Esophagus squamous epithelium (tissue), 5 donors: ENCODE data around the gene RNU1-2. TPM values are rescaled to one million over a fixed set of nuclear protein-coding genes. Genes with fewer than 3 reads are reported as not detected.
"Not testable (repeated sequence)": the region's sequence is repeated elsewhere in the genome, so short reads cannot be mapped to it uniquely, and the experiment has no call there.

Source experiments
- DNase-seq: peaks from one replicate; lab custom pipeline; 2025; lab: John Stamatoyannopoulos, UW
- H3K27ac ChIP-seq, 4 donors: fragments of 200-600 bp; sonication (generic); one replicate each; pipeline ENCODE4 v1.5.1; 2016 to 2019; ENCODE audit warnings: mild to moderate bottlenecking in 1 of 4
- H3K27me3 ChIP-seq, 4 donors: fragments of 200-600 bp; sonication (generic); 1 replicate in 3 of 4; 2 replicates in 1 of 4; pipeline versions ENCODE4 v1.5.1 to v1.6.0; 2017 to 2021; ENCODE audit warnings: antibody characterized with exemption in 1 of 4
- H3K36me3 ChIP-seq, 3 donors: fragments of 200-600 bp; sonication (generic); one replicate each; pipeline ENCODE4 v1.5.1; 2016 to 2019
- H3K4me1 ChIP-seq, 3 donors: fragments of 200-600 bp; sonication (generic); one replicate each; pipeline ENCODE4 v1.5.1; 2017 to 2019
- H3K4me3 ChIP-seq, 4 donors: fragments of 200-600 bp; sonication (generic); 1 replicate in 3 of 4; 2 replicates in 1 of 4; pipeline ENCODE4 v1.5.1; 2016 to 2019; ENCODE audit warnings: mild to moderate bottlenecking in 2 of 4, moderate library complexity in 1 of 4
- H3K9me3 ChIP-seq, 3 donors: fragments of 200-600 bp; sonication (generic); one replicate each; pipeline ENCODE4 v1.5.1; 2016 to 2019
- POLR2A ChIP-seq, 4 donors: fragments of 450-650 bp; IDR thresholded peaks; one replicate each; pipeline ENCODE4 v1.6.1; 2017; ENCODE audit warnings: antibody characterized with exemption in 4 of 4, mild to moderate bottlenecking in 4 of 4, moderate library complexity in 3 of 4
- WGBS, 2 donors: methylation state at CpG; one replicate each; pipeline ENCODE4 v1.1.5; 2018; 5-methylcytosine and 5-hydroxymethylcytosine counted together
- intact Hi-C: fragments of 100-400 bp; cut with DNase I; formaldehyde crosslinking; loops from one replicate; pipeline ENCODE4 v1.15.0; 2022
- small RNA-seq, 4 donors: library from RNA; depleted of rRNA; stranded (forward); fragments of <200 nt; gene quantifications; one replicate each; pipeline ENCODE3, GENCODE V24; 2016
- total RNA-seq, 4 donors: library from RNA; depleted of rRNA; stranded (reverse); fragments of >200 nt; gene quantifications; one replicate each; pipeline ENCODE4 v1.1.0, GENCODE V29; 2016
- TF ChIP-seq, protein P1 (sequence below), 6 experiments: fragments of 450-650 bp in 4 of 6; fragments of 200-600 bp in 2 of 6; sonication (generic) in 2 of 6; IDR thresholded peaks; one replicate each; pipeline ENCODE4 v1.5.1; 2016 to 2019; ENCODE audit warnings: antibody characterized with exemption in 6 of 6, mild to moderate bottlenecking in 4 of 6, moderate library complexity in 4 of 6
- donor health status: DM: yes; HTN: yes; CAD: no.

Gene RNU1-2
- total RNA-seq, 4 donors from 2014 or later = under 0.01 TPM

DNA sequence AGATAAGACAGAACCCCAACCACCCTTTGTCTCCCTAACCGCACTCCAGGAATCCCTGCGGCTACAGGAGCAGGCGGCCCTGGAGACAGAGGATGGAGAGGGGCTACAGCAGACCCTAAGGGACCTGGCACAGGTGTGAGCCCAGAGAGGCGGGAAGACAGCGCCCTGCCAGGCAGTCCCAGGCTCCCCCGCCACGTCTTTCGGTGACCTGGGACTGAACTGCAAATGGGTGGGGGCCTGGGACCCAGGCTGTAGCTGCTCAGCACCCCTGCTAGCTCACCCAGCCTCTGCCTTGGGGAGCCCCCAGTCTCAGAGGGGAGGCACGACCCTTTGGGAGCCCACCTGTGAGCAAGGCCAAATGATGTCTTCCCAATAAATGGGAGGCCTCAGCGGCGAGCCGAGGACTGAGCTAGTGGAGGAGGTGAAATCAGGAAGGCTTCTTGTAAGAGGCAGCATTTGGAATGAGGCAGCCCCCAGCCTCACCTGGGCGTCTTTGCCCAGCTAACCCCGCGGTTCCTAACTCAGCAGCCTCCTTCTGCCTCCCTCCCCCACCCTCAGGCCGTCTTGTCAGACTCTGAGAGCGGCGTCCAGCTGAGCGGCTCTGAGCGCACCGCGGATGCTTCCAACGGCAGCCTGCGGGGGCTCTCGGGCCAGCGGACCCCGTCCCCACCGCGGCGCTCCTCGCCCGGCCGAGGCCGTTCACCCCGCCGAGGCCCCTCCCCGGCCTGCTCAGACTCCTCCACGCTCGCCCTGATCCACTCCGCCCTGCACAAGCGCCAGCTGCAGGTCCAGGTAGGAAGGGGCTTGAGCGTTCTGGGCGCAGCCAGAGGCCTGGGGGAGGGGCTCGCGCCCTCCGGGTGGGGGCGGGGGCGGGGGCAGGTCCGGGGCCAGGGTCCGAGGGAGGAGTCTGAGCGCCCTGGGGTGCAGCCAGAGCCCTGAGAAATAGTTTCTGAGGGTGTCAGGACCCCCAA, 42.9 kb downstream of the RNU1-2 start:
- Histone ChIP-seq H3K36me3 (peaks cover 7 to 97% (median 8%) of the 10 kb centered on the region in 3 donors), H3K27me3 (no peaks in the 10 kb centered on the region), H3K4me3 (peak overlapping the region in 1 of 4 donors; percentile 29), H3K27ac (no peak overlapping the region), H3K4me1 (no peaks in the 10 kb centered on the region), H3K9me3 (no peaks in the 10 kb centered on the region)
- no peak for TF ChIP-seq POLR2A (IDR thresholded peaks at IDR 0.05)
- TF ChIP-seq, protein P1, sequence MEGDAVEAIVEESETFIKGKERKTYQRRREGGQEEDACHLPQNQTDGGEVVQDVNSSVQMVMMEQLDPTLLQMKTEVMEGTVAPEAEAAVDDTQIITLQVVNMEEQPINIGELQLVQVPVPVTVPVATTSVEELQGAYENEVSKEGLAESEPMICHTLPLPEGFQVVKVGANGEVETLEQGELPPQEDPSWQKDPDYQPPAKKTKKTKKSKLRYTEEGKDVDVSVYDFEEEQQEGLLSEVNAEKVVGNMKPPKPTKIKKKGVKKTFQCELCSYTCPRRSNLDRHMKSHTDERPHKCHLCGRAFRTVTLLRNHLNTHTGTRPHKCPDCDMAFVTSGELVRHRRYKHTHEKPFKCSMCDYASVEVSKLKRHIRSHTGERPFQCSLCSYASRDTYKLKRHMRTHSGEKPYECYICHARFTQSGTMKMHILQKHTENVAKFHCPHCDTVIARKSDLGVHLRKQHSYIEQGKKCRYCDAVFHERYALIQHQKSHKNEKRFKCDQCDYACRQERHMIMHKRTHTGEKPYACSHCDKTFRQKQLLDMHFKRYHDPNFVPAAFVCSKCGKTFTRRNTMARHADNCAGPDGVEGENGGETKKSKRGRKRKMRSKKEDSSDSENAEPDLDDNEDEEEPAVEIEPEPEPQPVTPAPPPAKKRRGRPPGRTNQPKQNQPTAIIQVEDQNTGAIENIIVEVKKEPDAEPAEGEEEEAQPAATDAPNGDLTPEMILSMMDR (IDR thresholded peaks at IDR 0.05) = no peak
- intact Hi-C loops = no loop called here
- DNase-seq = no peak
- 60 to 88% methylated on average over 7 to 8 of the region's 51 CpGs for WGBS, 2 donors

DNA sequence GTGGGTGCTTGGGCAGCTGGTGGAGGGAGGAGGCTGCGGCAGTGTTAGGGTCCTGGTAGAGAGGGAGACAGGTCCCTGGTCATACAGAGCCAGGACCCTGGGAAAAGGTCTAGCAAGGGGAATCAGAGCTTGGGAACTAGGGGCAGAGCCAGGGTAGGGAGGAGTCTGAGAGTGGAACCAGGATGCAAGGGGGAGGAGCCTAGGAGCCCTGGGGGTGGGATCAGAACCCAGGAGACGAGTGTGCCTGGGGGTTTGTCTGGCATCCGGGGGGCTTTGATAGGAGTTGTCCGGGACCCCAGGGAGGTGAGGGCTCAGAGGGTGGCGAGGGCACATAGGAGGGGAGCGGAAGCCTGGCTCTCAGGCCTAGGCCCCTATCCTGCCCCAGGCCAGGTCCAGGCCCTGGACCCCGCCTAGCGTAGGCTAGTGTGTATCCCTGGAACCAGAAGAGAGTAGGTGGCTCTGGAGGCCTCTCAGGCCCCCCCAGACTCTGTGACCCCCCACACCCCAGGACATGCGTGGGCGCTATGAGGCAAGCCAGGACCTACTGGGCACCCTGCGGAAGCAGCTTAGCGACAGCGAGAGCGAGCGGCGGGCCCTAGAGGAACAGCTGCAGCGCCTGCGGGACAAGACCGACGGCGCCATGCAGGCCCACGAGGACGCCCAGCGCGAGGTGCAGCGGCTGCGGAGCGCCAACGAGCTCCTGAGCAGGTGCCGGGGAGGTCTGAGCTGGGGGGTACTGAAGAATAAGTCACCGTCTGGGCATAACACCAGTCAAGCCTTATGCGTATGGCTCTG, 43.8 kb downstream of the RNU1-2 start:
- 93 to 94% methylated on average over 27 to 32 of the region's 32 CpGs for WGBS, 2 donors
- intact Hi-C loops, H3K9me3 ChIP-seq, H3K27ac ChIP-seq, H3K4me1 ChIP-seq, DNase-seq, H3K27me3 ChIP-seq: not testable (repeated sequence)
- Histone ChIP-seq H3K4me3 (peak overlapping the region in 1 of 4 donors; percentile 29), H3K36me3 (peaks cover 7 to 98% (median 8%) of the 10 kb centered on the region in 3 donors)

DNA sequence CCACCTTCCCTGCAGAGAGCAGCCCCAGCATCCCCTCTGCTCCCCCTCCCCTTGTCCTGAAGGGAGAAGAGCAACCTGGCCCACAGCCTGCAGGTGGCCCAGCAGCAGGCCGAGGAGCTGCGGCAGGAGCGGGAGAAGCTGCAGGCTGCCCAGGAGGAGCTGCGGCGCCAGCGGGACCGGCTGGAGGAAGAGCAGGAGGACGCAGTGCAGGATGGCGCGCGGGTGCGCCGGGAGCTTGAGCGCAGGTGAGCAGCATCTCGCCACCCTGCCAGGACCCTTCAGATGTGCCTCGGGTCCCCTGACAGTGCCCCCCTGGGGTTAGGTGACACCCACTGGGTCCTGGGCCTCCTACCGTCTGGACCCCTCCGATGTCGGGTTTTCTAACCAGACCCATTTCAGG, 48.3 kb downstream of the RNU1-2 start:
- DNase-seq = no peak
- H3K4me3 ChIP-seq = no peak overlapping the region
- no peaks in the 10 kb centered on the region for H3K9me3 ChIP-seq
- no peak overlapping the region for H3K27ac ChIP-seq
- H3K4me1 ChIP-seq = peaks cover 8 to 14% (median 9%) of the 10 kb centered on the region in 3 donors
- no peaks in the 10 kb centered on the region for H3K27me3 ChIP-seq
- WGBS, 2 donors = 91 to 92% methylated on average over 18 to 19 of the region's 19 CpGs
- intact Hi-C loops = no loop called here
- TF ChIP-seq, protein P1 (IDR thresholded peaks at IDR 0.05) = no peak
- TF ChIP-seq POLR2A (IDR thresholded peaks at IDR 0.05) = no peak
- H3K36me3 ChIP-seq = peaks cover 0 to 93% (median 12%) of the 10 kb centered on the region in 3 donors

DNA sequence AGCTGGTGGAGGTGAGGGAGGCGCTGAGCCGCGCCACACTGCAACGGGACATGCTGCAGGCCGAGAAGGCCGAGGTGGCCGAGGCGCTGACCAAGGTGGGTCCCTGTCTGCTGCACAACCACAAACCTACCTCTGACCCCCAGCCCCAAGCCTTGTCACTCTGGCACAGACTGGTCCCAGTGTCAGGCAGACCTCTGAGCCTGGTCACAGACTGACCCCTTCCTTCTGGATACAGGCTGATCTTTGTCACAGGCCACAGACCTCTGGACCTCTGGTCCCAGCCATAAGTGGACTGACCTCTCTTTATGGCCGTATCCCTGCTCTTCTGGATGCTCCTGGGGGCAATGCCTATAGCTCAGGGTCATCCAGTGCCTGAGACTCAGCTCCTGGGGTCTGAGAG, 49.7 kb downstream of the RNU1-2 start:
- DNase-seq, H3K27me3 ChIP-seq, H3K4me3 ChIP-seq, H3K27ac ChIP-seq, intact Hi-C loops, H3K9me3 ChIP-seq: not testable (repeated sequence)
- Histone ChIP-seq H3K4me1 (peaks cover 8 to 26% (median 9%) of the 10 kb centered on the region in 3 donors), H3K36me3 (peaks cover 0 to 78% (median 12%) of the 10 kb centered on the region in 3 donors)
- WGBS, 2 donors = 90% methylated on average over 8 of the region's 9 CpGs; no CpG with 5 or more reads in 1 of the 2 donors

Small RNA genes lying within 50 kb of the gene (small RNA-seq; reads per million reads assigned to genes)
- 0 reads per million in 4 donors for gene MIR3675
- 0 reads per million in 4 donors for gene RNU1-2
- 0 reads per million in 4 donors for gene RNU1-5P

Other genes starting within 250 kb of the RNU1-2 start
- under 1 TPM; under 0.01 TPM for gene RNU1-3, start 229.0 kb upstream of the RNU1-2 start, total RNA-seq
- gene RNU1-4, start 155.5 kb upstream of the RNU1-2 start, total RNA-seq = under 1 TPM; under 0.01 TPM
- 10 to 100 TPM in 3 of 4 donors, 1 to 10 TPM in 1; 8.5 to 43.1 (median 30.2) TPM for gene CROCC, start 26.0 kb downstream of the RNU1-2 start, total RNA-seq
- 10 to 100 TPM in 1 of 4 donors, 1 to 10 TPM in 1, under 1 TPM in 1, not detected in 1; 0.70 to 10.5 (median 4.2) TPM for gene MFAP2, start 84.6 kb downstream of the RNU1-2 start, total RNA-seq
- gene ATP13A2, start 115.9 kb downstream of the RNU1-2 start, total RNA-seq = 10 to 100 TPM; 23.8 to 66.5 (median 41.8) TPM
- 100 to 1,000 TPM in 3 of 4 donors, 10 to 100 TPM in 1; 78.4 to 137 (median 119) TPM for gene SDHB, start 158.1 kb downstream of the RNU1-2 start, total RNA-seq
- 1 to 10 TPM in 2 of 4 donors, under 1 TPM in 2; 0.57 to 2.1 (median 1.1) TPM for gene PADI2, start 223.5 kb downstream of the RNU1-2 start, total RNA-seq